H1 (cell line): ENCODE results near the gene BMPR1A. TPM values are rescaled to one million over a fixed set of nuclear protein-coding genes. Genes with fewer than 3 reads are reported as not detected.

ENCODE experiments used
- CTCF ChIA-PET: fragments of 300-600 bp; sonication (Branson Sonifier 250); formaldehyde crosslinking; loops from one replicate; lab custom pipeline; 2021; ENCODE audit not compliant: partially characterized antibody; lab: Charles Lee
- POLR2A ChIA-PET: fragments of 300-600 bp; sonication (Branson Sonifier 250); formaldehyde crosslinking; loops from one replicate; lab custom pipeline; 2021; ENCODE audit warnings: inconsistent platforms; ENCODE audit not compliant: partially characterized antibody; lab: Charles Lee
- DNase-seq, 2 experiments: peaks; one replicate each; pipeline versions ENCODE4 v3.0.0 to v3.0.0-alpha.2; 2010 to 2022; ENCODE audit warnings: low spot score in 2 of 2, low read depth in 1 of 2, mixed read lengths in 1 of 2
- FAIRE-seq: peaks from 2 replicates; lab custom pipeline; 2011; peaks lifted over from hg19 to GRCh38; lab: Jason Lieb, UNC
- H2AFZ ChIP-seq: 2 replicates; pipeline ENCODE4 v1.8.1; 2012; ENCODE audit warnings: low read length, inconsistent platforms
- H2AK5ac ChIP-seq: 2 replicates; pipeline ENCODE4 v1.6.1; 2013; ENCODE audit warnings: low read depth, low read length
- H2BK120ac ChIP-seq: replicated peaks from 2 replicates; pipeline ENCODE3; 2013; ENCODE audit warnings: low read depth, low read length, inconsistent platforms
- H2BK12ac ChIP-seq: 2 replicates; pipeline ENCODE4 v1.6.1; 2013; ENCODE audit warnings: low read depth, low read length
- H2BK15ac ChIP-seq: 2 replicates; pipeline ENCODE4 v1.6.1; 2013; ENCODE audit warnings: low read length
- H2BK20ac ChIP-seq: 2 replicates; pipeline ENCODE4 v1.6.1; 2013; ENCODE audit warnings: low read length
- H2BK5ac ChIP-seq: 2 replicates; pipeline ENCODE4 v1.6.1; 2013; ENCODE audit warnings: low read depth, low read length
- H3K14ac ChIP-seq: 2 replicates; pipeline ENCODE4 v1.6.1; 2013; ENCODE audit warnings: inconsistent platforms; ENCODE audit not compliant: insufficient read length
- H3K18ac ChIP-seq: 2 replicates; pipeline ENCODE4 v1.6.1; 2013; ENCODE audit warnings: low read length; ENCODE audit errors: extremely low read depth
- H3K23ac ChIP-seq: 2 replicates; pipeline ENCODE4 v1.6.1; 2013; ENCODE audit warnings: inconsistent platforms; ENCODE audit not compliant: insufficient read length
- H3K23me2 ChIP-seq: 2 replicates; pipeline ENCODE4 v1.6.1; 2013; ENCODE audit warnings: low read depth, low read length
- H3K27ac ChIP-seq: 2 replicates; pipeline ENCODE4 v1.6.1; 2011; ENCODE audit warnings: low read depth, low read length, inconsistent platforms
- H3K27me3 ChIP-seq, 4 experiments: replicated peaks in 1 of 4; 1 replicate in 1 of 4; 2 replicates in 3 of 4; pipeline versions ENCODE4 v1.6.1 to v1.8.1; 2011 to 2013; ENCODE audit warnings: low read length in 3 of 4, mild to moderate bottlenecking in 3 of 4, inconsistent platforms in 2 of 4, mixed read lengths in 2 of 4, moderate library complexity in 1 of 4; ENCODE audit not compliant: control insufficient read depth in 3 of 4, insufficient read depth in 3 of 4; ENCODE audit errors: extremely low read depth in 1 of 4
- H3K36me3 ChIP-seq, 4 experiments: 2 replicates each; pipeline versions ENCODE4 v1.6.1 to v1.8.1; 2011 to 2013; ENCODE audit warnings: mild to moderate bottlenecking in 4 of 4, low read length in 3 of 4, moderate library complexity in 2 of 4, control low read depth in 1 of 4, inconsistent platforms in 1 of 4; ENCODE audit not compliant: insufficient read depth in 4 of 4, control insufficient read depth in 2 of 4
- H3K4ac ChIP-seq: replicated peaks from 2 replicates; pipeline ENCODE3; 2013; ENCODE audit warnings: low read length, low read depth, mixed read lengths, inconsistent platforms; ENCODE audit not compliant: insufficient read length
- H3K4me1 ChIP-seq, 4 experiments: replicated peaks in 1 of 4; 1 replicate in 1 of 4; 2 replicates in 3 of 4; pipeline versions ENCODE4 v1.6.1 to v1.8.1; 2011 to 2013; ENCODE audit warnings: low read length in 3 of 4, inconsistent platforms in 2 of 4, mixed read lengths in 1 of 4; ENCODE audit not compliant: insufficient read depth in 4 of 4, control insufficient read depth in 3 of 4
- H3K4me2 ChIP-seq, 2 experiments: 2 replicates each; pipeline versions ENCODE4 v1.6.1 to v1.8.1; 2011 to 2013; ENCODE audit warnings: low read depth in 2 of 2, low read length in 2 of 2, control low read depth in 1 of 2, inconsistent platforms in 1 of 2, mild to moderate bottlenecking in 1 of 2; ENCODE audit not compliant: insufficient read depth in 1 of 2
- H3K4me3 ChIP-seq, 4 experiments: fragments of 200-600, 300-600 bp in 1 of 4; sonication (generic), shearing (Covaris generic), sonication (Bioruptor Twin) in 1 of 4; 2 replicates each; pipeline versions ENCODE4 v1.5.1 to v1.8.1; 2011 to 2016; ENCODE audit warnings: low read length in 4 of 4, low read depth in 3 of 4, control low read depth in 2 of 4, inconsistent platforms in 2 of 4, mild to moderate bottlenecking in 2 of 4, mixed read lengths in 1 of 4, moderate library complexity in 1 of 4; ENCODE audit not compliant: insufficient read depth in 2 of 4; ENCODE audit errors: extremely low read depth in 1 of 4
- H3K56ac ChIP-seq: replicated peaks from 2 replicates; pipeline ENCODE3; 2013; ENCODE audit warnings: low read depth, mild to moderate bottlenecking, mixed read lengths, low read length, inconsistent platforms; ENCODE audit not compliant: insufficient read length
- H3K79me1 ChIP-seq: 2 replicates; pipeline ENCODE4 v1.6.1; 2013; ENCODE audit warnings: low read depth, low read length, control low read depth
- H3K79me2 ChIP-seq, 2 experiments: 2 replicates each; pipeline versions ENCODE4 v1.6.1 to v1.8.1; 2012 to 2013; ENCODE audit warnings: low read length in 2 of 2, mild to moderate bottlenecking in 2 of 2, inconsistent platforms in 1 of 2; ENCODE audit not compliant: insufficient read depth in 2 of 2, control insufficient read depth in 1 of 2
- H3K9ac ChIP-seq, 4 experiments: replicated peaks in 1 of 4; 1 replicate in 1 of 4; 2 replicates in 3 of 4; pipeline versions ENCODE4 v1.6.1 to v1.8.1; 2011 to 2013; ENCODE audit warnings: low read depth in 3 of 4, low read length in 3 of 4, control low read depth in 2 of 4, mild to moderate bottlenecking in 2 of 4, moderate library complexity in 2 of 4, inconsistent platforms in 1 of 4; ENCODE audit errors: extremely low read depth in 1 of 4
- H3K9me3 ChIP-seq, 2 experiments: 2 replicates each; pipeline versions ENCODE4 v1.6.1 to v1.8.1; 2012 to 2013; ENCODE audit warnings: mild to moderate bottlenecking in 2 of 2, moderate library complexity in 2 of 2, control low read depth in 1 of 2, inconsistent platforms in 1 of 2, low read depth in 1 of 2, low read length in 1 of 2, mixed read lengths in 1 of 2; ENCODE audit not compliant: insufficient read depth in 2 of 2
- H4K20me1 ChIP-seq, 2 experiments: replicated peaks in 1 of 2; 2 replicates each; pipeline versions ENCODE3 to v1.8.1; 2011 to 2013; ENCODE audit warnings: inconsistent platforms in 2 of 2, low read length in 2 of 2, mild to moderate bottlenecking in 1 of 2; ENCODE audit not compliant: insufficient read depth in 2 of 2, control insufficient read depth in 1 of 2
- H4K5ac ChIP-seq: 2 replicates; pipeline ENCODE4 v1.6.1; 2013; ENCODE audit warnings: low read length, low read depth, mixed read lengths, inconsistent platforms; ENCODE audit not compliant: insufficient read length
- H4K8ac ChIP-seq: 2 replicates; pipeline ENCODE4 v1.8.0; 2013; ENCODE audit warnings: mild to moderate bottlenecking, moderate library complexity, low read length, inconsistent platforms; ENCODE audit not compliant: insufficient read depth; ENCODE audit errors: extremely low read depth
- H4K91ac ChIP-seq: replicated peaks from 2 replicates; pipeline ENCODE3; 2013; ENCODE audit warnings: low read length, mixed read lengths, inconsistent platforms; ENCODE audit not compliant: insufficient read length
- ASH2L ChIP-seq: fragments of 200-600, 300-600 bp; sonication (generic); IDR thresholded peaks from one replicate; pipeline ENCODE4 v1.7.1; 2017; ENCODE audit warnings: low read length
- CBX5 ChIP-seq: fragments of 300-800, 300-1000 bp; sonication (generic); IDR thresholded peaks from 2 replicates; pipeline ENCODE4 v1.7.1; 2016; ENCODE audit warnings: antibody characterized with exemption, low read length, low read depth
- CREB1 ChIP-seq: IDR thresholded peaks from 2 replicates; pipeline ENCODE4 v1.6.1; 2012; ENCODE audit warnings: inconsistent platforms
- EZH2 ChIP-seq: fragments of 200-600 bp; sonication (generic); IDR thresholded peaks from 2 replicates; pipeline ENCODE4 v1.7.1; 2012; ENCODE audit warnings: low read depth, mild to moderate bottlenecking, moderate library complexity, low read length, inconsistent platforms; ENCODE audit not compliant: severe bottlenecking
- GABPA ChIP-seq: IDR thresholded peaks from 2 replicates; pipeline ENCODE4 v1.6.1; 2011; ENCODE audit warnings: mild to moderate bottlenecking, low read length, moderate library complexity, borderline replicate concordance; ENCODE audit not compliant: insufficient read depth
- RNF2 ChIP-seq: fragments of 200-900, 300-1000 bp; sonication (generic); IDR thresholded peaks from 2 replicates; pipeline ENCODE4 v1.7.1; 2016; ENCODE audit warnings: borderline replicate concordance, low read depth, mild to moderate bottlenecking, antibody characterized with exemption, low read length; ENCODE audit not compliant: poor library complexity, severe bottlenecking; ENCODE audit errors: missing control alignments
- TAF7 ChIP-seq: optimal IDR thresholded peaks from 2 replicates; pipeline ENCODE3; 2011; ENCODE audit warnings: low read depth, mild to moderate bottlenecking, inconsistent platforms, low read length, moderate library complexity, borderline replicate concordance
- USF2 ChIP-seq: IDR thresholded peaks from 2 replicates; pipeline ENCODE4 v1.6.1; 2011; ENCODE audit warnings: low read length, improper control_type of control experiment
- WGBS, 2 experiments: shearing (Covaris generic) in 1 of 2; methylation state at CpG; one replicate each; pipeline versions ENCODE4 v1.1.6 to v1.1.7; 2013 to 2015; ENCODE audit warnings: low lambda C conversion rate in 2 of 2, mixed read lengths in 2 of 2, inconsistent platforms in 1 of 2, low coverage in 1 of 2, missing lambda C conversion rate in 1 of 2; ENCODE audit not compliant: insufficient replicate concordance in 2 of 2, insufficient coverage in 1 of 2, insufficient read length in 1 of 2; ENCODE audit errors: extremely low coverage in 1 of 2, missing lambda C conversion rate in 1 of 2; 5-methylcytosine and 5-hydroxymethylcytosine counted together
- polyA plus RNA-seq, 7 experiments: library from polyadenylated mRNA; depleted of rRNA in 3 of 7; stranded (reverse) in 5 of 7; unstranded in 2 of 7; fragments of >200 nt in 5 of 7; fragments of 200-250 nt in 2 of 7; gene quantifications; 1 replicate in 5 of 7; 2 replicates in 1 of 7; 4 replicates in 1 of 7; pipeline versions ENCODE4 v1.2.1 to v1.2.3, GENCODE V29; 2011 to 2013; ENCODE audit warnings: missing spikeins in 2 of 7, mixed read lengths in 2 of 7
- total RNA-seq: library from RNA; stranded (reverse); fragmentation: NEBNext Ultra II Directional; extraction: Animal tissue kit (Norgen Biotek cat#: 25700); gene quantifications from 2 replicates; pipeline ENCODE4 v1.2.1, GENCODE V29; 2021

Gene BMPR1A
- total and polyA plus RNA-seq, 2 of the 8 experiments (the other 6 are each of a cell fraction or from before 2014, with no cell fraction given), result 34.4 to 129 TPM

- no peak overlapping the region for H2BK12ac ChIP-seq
- H3K4me2 ChIP-seq, result peak overlapping the region; percentile 18 to 31; a peak in 3 of 4 replicates
- DNase-seq, result no peak
- no peak overlapping the region for H2BK120ac ChIP-seq
- ChIA-PET POLR2A (interaction anchor here (0.7 to 1.2 kb wide), 6 partner anchors 8 to 1977 kb away, joined by 3 to 5 read pairs (median 3); no protein-coding TSS in a partner anchor), CTCF (interaction anchor here (0.9 to 1.4 kb wide), 6 partner anchors 26 to 100 kb away, joined by 3 read pairs; no protein-coding TSS in a partner anchor)
- peak overlapping the region in 1 of 4 experiments; percentile 13; a peak in 1 of 8 replicates for H3K4me3 ChIP-seq
- peaks cover 0 to 1% of the 10 kb centered on the region in 2 experiments for H4K20me1 ChIP-seq
- no peaks in the 10 kb centered on the region for H3K36me3 ChIP-seq
- H3K9ac ChIP-seq, result no peak overlapping the region
- no peak overlapping the region for H3K56ac ChIP-seq
- no peaks in the 10 kb centered on the region for H3K79me1 ChIP-seq
- H3K23me2 ChIP-seq, result no peaks in the 10 kb centered on the region
- H4K5ac ChIP-seq, result peak overlapping the region; percentile 99
- H3K4ac ChIP-seq, result no peak overlapping the region
- H4K8ac ChIP-seq, result no peak overlapping the region
- no peak overlapping the region; the same call in 1 of the 2 replicates for H2BK5ac ChIP-seq
- H2BK15ac ChIP-seq, result no peak overlapping the region
- H4K91ac ChIP-seq, result no peak overlapping the region
- 52% methylated on average over 8 of the region's 8 CpGs; no CpG with 5 or more reads in 1 of the 2 experiments for whole genome bisulfite sequencing, 2 experiments
- no peak overlapping the region for H2AFZ ChIP-seq
- no peak overlapping the region for H3K23ac ChIP-seq
- no peak for FAIRE-seq
- TF ChIP-seq RNF2 (no peak), TAF7 (no peak), GABPA (no peak), CREB1 (no peak), ASH2L (no peak), CBX5 (no peak), USF2 (no peak), EZH2 (no peak)
- TF ChIP-seq, all 59 proteins: peak for 0
- Histone ChIP-seq H2AK5ac (no peak overlapping the region), H2BK20ac (no peak overlapping the region), H3K14ac (no peak overlapping the region), H3K27ac (no peak overlapping the region), H3K9me3 (no peaks in the 10 kb centered on the region), H3K79me2 (peaks cover 7 to 96% of the 10 kb centered on the region in 2 experiments; a peak in 3 of 4 replicates), H3K18ac (peak overlapping the region; percentile 34; the same call in 1 of the 2 replicates), H3K27me3 (no peaks in the 10 kb centered on the region), H3K4me1 (peaks cover 2 to 28% (median 7%) of the 10 kb centered on the region in 4 experiments)
Measured at GRCh38 chr10:86799188-86799845, 42.9 kb downstream of the BMPR1A start.
